GM12892 (cell line): ENCODE measurements around the gene IL1RAPL1.

ENCODE experiments used
- POLR2A ChIP-seq: IDR thresholded peaks from 2 replicates; pipeline ENCODE4 v1.6.1; 2011; ENCODE audit warnings: low read depth, low read length, control low read depth
- POLR2AphosphoS5 ChIP-seq: IDR thresholded peaks from 2 replicates; pipeline ENCODE4 v1.6.1; 2011; ENCODE audit warnings: low read depth, low read length, control low read depth
- TAF1 ChIP-seq: IDR thresholded peaks from 2 replicates; pipeline ENCODE4 v1.6.1; 2011; ENCODE audit warnings: low read depth, mild to moderate bottlenecking, control low read depth, low read length, borderline replicate concordance

GRCh38 chrX:29662759-29663503 is 1075.7 kb downstream of the IL1RAPL1 start:
- TF ChIP-seq POLR2AphosphoS5 (no peak), POLR2A (no peak), TAF1 (no peak)
